ENCODE results near the gene HERPUD2.
"Not testable (repeated sequence)": the region's sequence is repeated elsewhere in the genome, so short reads cannot be mapped to it uniquely, and the experiment has no call there.

HERPUD2 gene

GRCh38 chr7:35599061-35599460 lies 95.9 kb downstream of the HERPUD2 start:
- no peak for DNase-seq

- DNase-seq = no peak
Measured at GRCh38 chr7:35596061-35596460, 98.9 kb downstream of the HERPUD2 start.

DNA sequence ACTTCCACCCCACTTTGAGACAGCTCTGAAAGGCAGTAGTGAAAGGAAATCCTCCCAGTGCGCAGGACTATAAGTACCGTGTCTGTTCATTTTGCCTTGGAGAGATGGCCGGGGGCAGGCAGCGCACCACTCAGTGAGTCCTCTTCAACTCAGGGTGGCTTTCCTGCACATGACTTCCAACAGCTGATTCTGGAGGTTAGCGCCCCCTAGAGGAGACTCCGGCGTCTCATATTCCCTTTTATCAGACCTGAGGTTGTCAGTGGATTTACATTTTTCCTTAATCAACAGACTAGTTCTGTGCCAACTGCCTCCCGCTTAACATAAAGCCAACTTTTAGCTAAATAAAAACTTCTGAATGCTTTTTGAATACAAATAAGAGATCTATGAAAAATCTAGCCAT lies 101.0 kb downstream of the HERPUD2 start:
- peak in 1 of 2 experiments; percentile 16 for DNase-seq

DNA sequence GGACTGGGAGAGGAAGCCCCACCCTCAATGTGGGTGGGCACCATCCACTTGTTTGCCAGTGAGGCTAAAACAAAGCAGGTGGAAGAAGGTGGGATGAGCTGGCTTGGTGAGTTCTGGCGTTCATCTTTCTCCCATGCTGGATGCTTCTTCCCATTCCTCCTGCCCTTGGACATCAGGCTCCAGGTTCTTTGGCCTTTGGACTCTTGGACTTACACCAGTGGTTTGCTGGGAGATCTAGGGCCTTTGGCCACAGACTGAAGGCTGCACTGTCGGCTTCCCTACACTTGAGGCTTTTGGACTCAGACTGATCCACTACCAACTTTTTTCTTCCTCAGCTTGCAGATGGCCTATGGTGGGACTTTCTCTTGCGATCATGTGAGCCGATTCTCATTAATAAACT lies 106.3 kb downstream of the HERPUD2 start:
- no peak for DNase-seq

GRCh38 chr7:35584990-35585389 lies 109.9 kb downstream of the HERPUD2 start:
- no peak for DNase-seq

DNA sequence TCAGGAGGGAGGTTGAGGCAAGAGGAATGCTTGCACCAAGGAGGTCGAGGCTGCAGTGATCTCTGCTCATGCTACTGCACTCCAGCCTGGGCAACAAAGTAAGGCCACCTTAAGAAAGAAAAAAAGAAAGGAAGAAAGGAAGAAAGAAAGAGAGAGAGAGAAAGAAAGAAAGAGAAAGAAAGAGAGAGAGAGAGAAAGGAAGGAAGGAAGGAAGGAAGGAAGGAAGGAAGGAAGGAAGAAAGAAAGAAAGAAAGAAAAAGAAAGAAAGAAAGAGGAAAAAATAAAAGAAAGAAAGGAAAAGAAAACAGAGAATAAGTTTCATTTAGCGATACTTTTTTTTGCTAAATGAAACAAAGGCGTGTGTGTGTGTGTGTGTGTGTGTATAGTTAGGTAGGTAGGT lies 110.4 kb downstream of the HERPUD2 start:
- DNase-seq = not testable (repeated sequence)
